H9 (cell line): Measurements from ENCODE around the gene RNF220. TPM values are rescaled to one million over a fixed set of nuclear protein-coding genes. Genes with fewer than 3 reads are reported as not detected.

Experiments used
- DNase-seq: peaks from one replicate; pipeline ENCODE4 v3.0.0-alpha.2; 2017
- H2AFZ ChIP-seq: one replicate; pipeline ENCODE4 v1.6.1; 2013; ENCODE audit warnings: mild to moderate bottlenecking, low read length, control low read depth, moderate library complexity
- H2AK5ac ChIP-seq: 2 replicates; pipeline ENCODE4 v1.6.1; 2013; ENCODE audit warnings: low read length, control low read depth, mixed read lengths; ENCODE audit not compliant: insufficient read length
- H2BK120ac ChIP-seq: one replicate; pipeline ENCODE4 v1.6.1; 2013; ENCODE audit warnings: low read depth, mild to moderate bottlenecking, low read length, control low read depth, inconsistent platforms; ENCODE audit not compliant: poor library complexity, severe bottlenecking
- H2BK12ac ChIP-seq: 2 replicates; pipeline ENCODE4 v1.6.1; 2013; ENCODE audit warnings: low read length, control low read depth, mixed read lengths, low read depth; ENCODE audit not compliant: insufficient read length
- H2BK15ac ChIP-seq: 2 replicates; pipeline ENCODE4 v1.6.1; 2013; ENCODE audit warnings: low read depth, low read length, control low read depth
- H2BK20ac ChIP-seq: one replicate; pipeline ENCODE4 v1.6.1; 2013; ENCODE audit warnings: low read depth, mild to moderate bottlenecking, low read length, control low read depth, inconsistent platforms; ENCODE audit not compliant: poor library complexity, severe bottlenecking
- H2BK5ac ChIP-seq: 2 replicates; pipeline ENCODE4 v1.6.1; 2013; ENCODE audit warnings: low read length, control low read depth, mixed read lengths; ENCODE audit not compliant: insufficient read length
- H3K14ac ChIP-seq: 2 replicates; pipeline ENCODE4 v1.6.1; 2013; ENCODE audit warnings: low read length, control low read depth; ENCODE audit not compliant: insufficient read depth
- H3K18ac ChIP-seq: 2 replicates; pipeline ENCODE4 v1.6.1; 2013; ENCODE audit warnings: low read depth, mild to moderate bottlenecking, mixed read lengths, low read length, control low read depth; ENCODE audit not compliant: insufficient read length
- H3K23ac ChIP-seq: 2 replicates; pipeline ENCODE4 v1.6.1; 2013; ENCODE audit warnings: low read length, control low read depth, mixed read lengths, low read depth; ENCODE audit not compliant: insufficient read length
- H3K23me2 ChIP-seq: 2 replicates; pipeline ENCODE4 v1.6.1; 2013; ENCODE audit warnings: low read depth, mild to moderate bottlenecking, mixed read lengths, low read length, control low read depth; ENCODE audit not compliant: insufficient read length, poor library complexity, severe bottlenecking
- H3K27ac ChIP-seq: 2 replicates; pipeline ENCODE4 v1.5.1; 2013; ENCODE audit warnings: low read length, control low read depth, mixed read lengths, low read depth; ENCODE audit not compliant: insufficient read length
- H3K27me3 ChIP-seq: 2 replicates; pipeline ENCODE4 v1.6.1; 2013; ENCODE audit warnings: low read length, control low read depth, inconsistent platforms; ENCODE audit not compliant: insufficient read depth
- H3K4ac ChIP-seq: 2 replicates; pipeline ENCODE4 v1.6.1; 2013; ENCODE audit warnings: low read depth, mild to moderate bottlenecking, control low read depth, inconsistent platforms, low read length, moderate library complexity
- H3K4me1 ChIP-seq: 2 replicates; pipeline ENCODE4 v1.6.1; 2013; ENCODE audit warnings: low read length, control low read depth, inconsistent platforms; ENCODE audit not compliant: insufficient read depth
- H3K4me2 ChIP-seq: 2 replicates; pipeline ENCODE4 v1.6.1; 2013; ENCODE audit warnings: low read length, control low read depth, mixed read lengths; ENCODE audit not compliant: insufficient read length, insufficient read depth
- H3K56ac ChIP-seq: 2 replicates; pipeline ENCODE4 v1.6.1; 2013; ENCODE audit warnings: low read depth, mild to moderate bottlenecking, mixed read lengths, low read length, control low read depth; ENCODE audit not compliant: insufficient read length
- H3K79me1 ChIP-seq: 2 replicates; pipeline ENCODE4 v1.6.1; 2013; ENCODE audit warnings: low read depth, mild to moderate bottlenecking, moderate library complexity, low read length, control low read depth, inconsistent platforms; ENCODE audit not compliant: insufficient read depth, poor library complexity, severe bottlenecking
- H3K79me2 ChIP-seq: 2 replicates; pipeline ENCODE4 v1.6.1; 2013; ENCODE audit warnings: low read length, control low read depth, inconsistent platforms; ENCODE audit not compliant: insufficient read depth
- H3K9ac ChIP-seq: 2 replicates; pipeline ENCODE4 v1.6.1; 2013; ENCODE audit warnings: low read length, control low read depth, mixed read lengths; ENCODE audit not compliant: insufficient read length; ENCODE audit errors: extremely low read depth
- H3K9me3 ChIP-seq: one replicate; pipeline ENCODE4 v1.6.1; 2013; ENCODE audit warnings: low read depth, low read length, inconsistent platforms; ENCODE audit not compliant: control insufficient read depth
- H3T11ph ChIP-seq: one replicate; pipeline ENCODE4 v1.6.1; 2013; ENCODE audit warnings: mild to moderate bottlenecking, low read length, control low read depth, inconsistent platforms
- H4K20me1 ChIP-seq: one replicate; pipeline ENCODE4 v1.6.1; 2013; ENCODE audit not compliant: control insufficient read depth, insufficient read length, insufficient read depth
- H4K5ac ChIP-seq: 2 replicates; pipeline ENCODE4 v1.6.1; 2013; ENCODE audit warnings: low read depth, mild to moderate bottlenecking, mixed read lengths, low read length, control low read depth; ENCODE audit not compliant: insufficient read length
- H4K8ac ChIP-seq: replicated peaks from 2 replicates; pipeline ENCODE4 v1.6.1; 2013; ENCODE audit warnings: low read length, control low read depth, mixed read lengths, low read depth; ENCODE audit not compliant: insufficient read length
- H4K91ac ChIP-seq: 2 replicates; pipeline ENCODE4 v1.6.1; 2013; ENCODE audit warnings: low read depth, mild to moderate bottlenecking, moderate library complexity, mixed read lengths, low read length, control low read depth; ENCODE audit not compliant: insufficient read length
- H3K27ac Mint-ChIP-seq, 3 experiments: 2 replicates in 2 of 3; 3 replicates in 1 of 3; pipeline ENCODE4 v1.8.0; 2020 to 2021; ENCODE audit warnings: mixed read lengths in 3 of 3, mild to moderate bottlenecking in 1 of 3, moderate library complexity in 1 of 3
- H3K27me3 Mint-ChIP-seq: 2 replicates; pipeline ENCODE4 v1.8.0; 2021; ENCODE audit warnings: low read depth, mild to moderate bottlenecking, moderate library complexity, mixed read lengths
- H3K36me3 Mint-ChIP-seq, 3 experiments: 2 replicates in 2 of 3; 3 replicates in 1 of 3; pipeline ENCODE4 v1.8.0; 2020 to 2021; ENCODE audit warnings: low read depth in 3 of 3, mixed read lengths in 3 of 3; ENCODE audit not compliant: insufficient read depth in 1 of 3
- H3K4me1 Mint-ChIP-seq, 2 experiments: 2 replicates each; pipeline ENCODE4 v1.8.0; 2020; ENCODE audit warnings: mixed read lengths in 2 of 2
- H3K4me3 Mint-ChIP-seq, 2 experiments: 2 replicates in 1 of 2; 3 replicates in 1 of 2; pipeline ENCODE4 v1.8.0; 2020 to 2021; ENCODE audit warnings: mild to moderate bottlenecking in 2 of 2, mixed read lengths in 2 of 2, moderate library complexity in 1 of 2
- H3K9me3 Mint-ChIP-seq, 2 experiments: 2 replicates in 1 of 2; 3 replicates in 1 of 2; pipeline ENCODE4 v1.8.0; 2020; ENCODE audit warnings: mild to moderate bottlenecking in 2 of 2, mixed read lengths in 2 of 2, moderate library complexity in 1 of 2
- WGBS: extraction: QIAGEN DNeasy Blood & Tissue Kit; methylation state at CpG from one replicate; pipeline ENCODE4 v1.1.7; 2013; ENCODE audit warnings: missing lambda C conversion rate, low lambda C conversion rate, mixed read lengths; ENCODE audit not compliant: insufficient read length; ENCODE audit errors: extremely low coverage; 5-methylcytosine and 5-hydroxymethylcytosine counted together
- total RNA-seq: library from RNA; stranded (reverse); gene quantifications from 2 replicates; pipeline ENCODE4 v1.2.1, GENCODE V29; 2021
- TF ChIP-seq, protein P1 (sequence below): fragments of 200-600 bp; sonication (generic); conservative IDR thresholded peaks from 3 replicates; pipeline ENCODE4 v1.8.0; 2021; ENCODE audit warnings: antibody characterized with exemption, mild to moderate bottlenecking

The RNF220 gene
- total RNA-seq, 1 experiment from 2014 or later = 109 TPM

DNA sequence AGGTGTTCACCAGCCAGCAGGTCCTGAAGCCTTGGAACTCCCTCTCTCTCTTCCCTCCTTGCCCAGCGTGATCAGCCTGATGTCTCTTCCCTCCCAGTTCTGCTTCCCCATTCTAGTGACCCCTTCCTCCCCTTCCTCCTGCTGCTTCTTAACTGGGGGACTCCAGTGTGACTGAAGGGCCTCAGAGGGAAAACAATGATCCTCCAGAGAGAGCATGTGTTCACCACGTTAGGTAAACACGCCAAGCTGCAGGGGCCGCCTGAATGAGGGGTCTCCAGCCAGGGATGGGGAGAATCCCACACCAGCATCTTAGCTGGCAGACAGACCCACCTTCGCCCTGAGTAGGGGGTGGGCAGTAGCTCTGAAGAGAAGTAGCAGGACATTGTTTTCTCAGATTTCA is 144.5 kb downstream of the RNF220 start:
- Histone ChIP-seq H3K56ac (no peak overlapping the region), H4K8ac (no peak overlapping the region), H3K14ac (no peak overlapping the region), H3K4ac (no peak overlapping the region), H4K91ac (no peak overlapping the region), H3K9me3 (no peaks in the 10 kb centered on the region), H2BK12ac (no peak overlapping the region), H3K23ac (no peak overlapping the region), H2BK5ac (no peak overlapping the region), H3K27me3 (no peaks in the 10 kb centered on the region; the same call in 1 of the 2 replicates), H3K9ac (no peak overlapping the region), H3K23me2 (no peaks in the 10 kb centered on the region), H2BK15ac (no peak overlapping the region), H3K4me2 (no peak overlapping the region), H3K27ac (no peak overlapping the region), H3K79me1 (no peaks in the 10 kb centered on the region), H2BK120ac (no peak overlapping the region), H4K5ac (no peak overlapping the region), H3T11ph (no peak overlapping the region), H2AFZ (no peak overlapping the region), H3K79me2 (no peaks in the 10 kb centered on the region), H2AK5ac (no peak overlapping the region), H4K20me1 (no peaks in the 10 kb centered on the region), H3K18ac (no peak overlapping the region), H3K4me1 (peaks cover 6% of the 10 kb centered on the region; the same call in 1 of the 2 replicates), H2BK20ac (no peak overlapping the region)
- DNase-seq = no peak
- Mint-ChIP-seq H3K36me3 (peaks cover 0 to 2% (median 0%) of the 10 kb centered on the region in 3 experiments; a peak in 2 of 7 replicates), H3K4me3 (no peak overlapping the region; a peak in 1 of 5 replicates), H3K27me3 (peaks cover 61% of the 10 kb centered on the region), H3K4me1 (peaks cover 37 to 50% of the 10 kb centered on the region in 2 experiments), H3K27ac (no peak overlapping the region; a peak in 1 of 7 replicates), H3K9me3 (no peaks in the 10 kb centered on the region)
- no CpG with 5 or more reads among the region's 5 CpGs for WGBS
- TF ChIP-seq, protein P1, sequence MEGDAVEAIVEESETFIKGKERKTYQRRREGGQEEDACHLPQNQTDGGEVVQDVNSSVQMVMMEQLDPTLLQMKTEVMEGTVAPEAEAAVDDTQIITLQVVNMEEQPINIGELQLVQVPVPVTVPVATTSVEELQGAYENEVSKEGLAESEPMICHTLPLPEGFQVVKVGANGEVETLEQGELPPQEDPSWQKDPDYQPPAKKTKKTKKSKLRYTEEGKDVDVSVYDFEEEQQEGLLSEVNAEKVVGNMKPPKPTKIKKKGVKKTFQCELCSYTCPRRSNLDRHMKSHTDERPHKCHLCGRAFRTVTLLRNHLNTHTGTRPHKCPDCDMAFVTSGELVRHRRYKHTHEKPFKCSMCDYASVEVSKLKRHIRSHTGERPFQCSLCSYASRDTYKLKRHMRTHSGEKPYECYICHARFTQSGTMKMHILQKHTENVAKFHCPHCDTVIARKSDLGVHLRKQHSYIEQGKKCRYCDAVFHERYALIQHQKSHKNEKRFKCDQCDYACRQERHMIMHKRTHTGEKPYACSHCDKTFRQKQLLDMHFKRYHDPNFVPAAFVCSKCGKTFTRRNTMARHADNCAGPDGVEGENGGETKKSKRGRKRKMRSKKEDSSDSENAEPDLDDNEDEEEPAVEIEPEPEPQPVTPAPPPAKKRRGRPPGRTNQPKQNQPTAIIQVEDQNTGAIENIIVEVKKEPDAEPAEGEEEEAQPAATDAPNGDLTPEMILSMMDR = no peak
